OCI-M2 (cell line): ENCODE data around the gene CRELD1.

Source experiments
- DNase-seq: peaks from one replicate; lab custom pipeline; 2025; ENCODE audit not compliant: unreplicated experiment; lab: John Stamatoyannopoulos, UW

The CRELD1 gene

GRCh38 chr3:9955067-9955502 is 21.5 kb downstream of the CRELD1 start:
- no peak for DNase-seq

- no peak for DNase-seq
Observed at GRCh38 chr3:9955611-9956352, 22.1 kb downstream of the CRELD1 start.

GRCh38 chr3:9957214-9957613 is 23.6 kb downstream of the CRELD1 start:
- no peak for DNase-seq

- no peak for DNase-seq
Observed at GRCh38 chr3:9965200-9965875, 31.7 kb downstream of the CRELD1 start.

- DNase-seq = no peak
Observed at GRCh38 chr3:9966841-9967240, 33.2 kb downstream of the CRELD1 start.

GRCh38 chr3:9969632-9970019 is 36.0 kb downstream of the CRELD1 start:
- DNase-seq = no peak

GRCh38 chr3:9970020-9970652 is 36.5 kb downstream of the CRELD1 start:
- no peak for DNase-seq

- peak; percentile 31 for DNase-seq
Observed at GRCh38 chr3:9976721-9977709, 43.4 kb downstream of the CRELD1 start.

GRCh38 chr3:9978710-9979305 is 45.2 kb downstream of the CRELD1 start:
- peak; percentile 18 for DNase-seq

- no peak for DNase-seq
Observed at GRCh38 chr3:9980251-9980650, 46.6 kb downstream of the CRELD1 start.

GRCh38 chr3:9986230-9986725 is 52.6 kb downstream of the CRELD1 start:
- DNase-seq = no peak

- DNase-seq = no peak
Observed at GRCh38 chr3:9994086-9994844, 60.6 kb downstream of the CRELD1 start.
